Fibroblast of peridontal ligament (primary cell): ENCODE measurements around the gene TBC1D19.
"Not testable (repeated sequence)": the region's sequence is repeated elsewhere in the genome, so short reads cannot be mapped to it uniquely, and the experiment has no call there.

Experiments used
- DNase-seq: peaks from one replicate; pipeline ENCODE4 v3.0.0-alpha.2; 2010; ENCODE audit errors: extremely low read depth

TBC1D19 gene, protein sequence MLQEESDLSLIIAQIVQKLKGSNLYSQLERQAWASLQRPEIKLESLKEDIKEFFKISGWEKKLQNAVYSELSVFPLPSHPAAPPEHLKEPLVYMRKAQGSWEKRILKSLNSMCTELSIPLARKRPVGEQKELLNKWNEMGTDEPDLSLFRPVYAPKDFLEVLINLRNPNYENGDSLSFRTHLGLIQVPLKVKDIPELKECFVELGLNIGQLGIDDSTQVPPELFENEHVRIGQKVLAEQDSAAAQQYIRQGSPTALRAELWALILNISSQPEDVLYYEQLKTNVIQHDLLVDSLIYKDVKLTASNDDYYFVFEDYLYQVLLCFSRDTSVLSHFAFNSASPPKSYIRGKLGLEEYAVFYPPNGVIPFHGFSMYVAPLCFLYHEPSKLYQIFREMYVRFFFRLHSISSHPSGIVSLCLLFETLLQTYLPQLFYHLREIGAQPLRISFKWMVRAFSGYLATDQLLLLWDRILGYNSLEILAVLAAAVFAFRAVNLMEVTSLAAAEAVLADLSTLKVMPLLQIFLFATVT

GRCh38 chr4:26583865-26584652 lies at the start of gene TBC1D19:
TSS of gene TBC1D19 (plus strand) at chr4:26584084. CDS start at chr4:26584194, 110 bp downstream.
- peak; percentile 85 for DNase-seq

DNA sequence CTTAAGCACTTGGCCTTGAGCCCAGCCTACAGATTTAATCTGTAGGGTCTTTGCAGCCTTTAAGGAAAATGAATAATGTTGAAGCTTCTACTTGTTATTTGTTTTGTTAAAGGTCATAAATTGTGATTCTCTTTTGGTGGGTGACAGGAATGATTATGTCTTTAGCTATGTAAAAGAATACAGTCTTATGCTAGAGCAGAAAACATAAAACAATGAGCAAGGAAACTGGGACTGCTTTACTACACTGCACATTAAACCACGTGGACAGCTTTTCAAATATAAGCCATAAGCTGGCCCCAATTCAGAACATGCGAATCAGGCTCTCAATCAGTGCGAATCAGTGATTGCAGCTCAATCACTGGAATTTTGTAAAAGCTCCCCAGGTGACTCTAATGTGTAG lies 40.9 kb upstream of the TBC1D19 start:
- DNase-seq = no peak

GRCh38 chr4:26544421-26544820 lies 39.5 kb upstream of the TBC1D19 start:
- no peak for DNase-seq

- DNase-seq = peak; percentile 27
These were observed 35.5 kb upstream of the TBC1D19 start for GRCh38 chr4:26548379-26548778.

DNA sequence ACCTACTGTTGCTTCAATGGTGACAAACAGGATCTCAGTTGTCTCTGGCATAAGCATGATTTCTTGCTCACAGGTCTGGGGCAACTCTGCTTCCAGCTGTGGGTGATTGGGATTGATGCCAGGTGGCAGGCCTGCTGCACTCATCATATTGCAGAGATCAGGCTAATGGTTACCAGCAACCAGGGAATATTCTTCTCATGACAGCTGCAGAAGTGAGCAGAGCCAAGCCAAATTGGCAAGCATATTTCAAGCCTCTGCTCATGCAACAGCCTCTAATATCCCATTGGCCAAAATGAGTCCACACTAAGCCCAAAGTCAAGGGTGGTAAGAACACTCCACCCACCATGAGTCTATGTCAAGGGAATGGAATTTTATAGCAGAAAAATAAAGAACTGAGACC lies 26.7 kb upstream of the TBC1D19 start:
- peak; percentile 99 for DNase-seq

DNA sequence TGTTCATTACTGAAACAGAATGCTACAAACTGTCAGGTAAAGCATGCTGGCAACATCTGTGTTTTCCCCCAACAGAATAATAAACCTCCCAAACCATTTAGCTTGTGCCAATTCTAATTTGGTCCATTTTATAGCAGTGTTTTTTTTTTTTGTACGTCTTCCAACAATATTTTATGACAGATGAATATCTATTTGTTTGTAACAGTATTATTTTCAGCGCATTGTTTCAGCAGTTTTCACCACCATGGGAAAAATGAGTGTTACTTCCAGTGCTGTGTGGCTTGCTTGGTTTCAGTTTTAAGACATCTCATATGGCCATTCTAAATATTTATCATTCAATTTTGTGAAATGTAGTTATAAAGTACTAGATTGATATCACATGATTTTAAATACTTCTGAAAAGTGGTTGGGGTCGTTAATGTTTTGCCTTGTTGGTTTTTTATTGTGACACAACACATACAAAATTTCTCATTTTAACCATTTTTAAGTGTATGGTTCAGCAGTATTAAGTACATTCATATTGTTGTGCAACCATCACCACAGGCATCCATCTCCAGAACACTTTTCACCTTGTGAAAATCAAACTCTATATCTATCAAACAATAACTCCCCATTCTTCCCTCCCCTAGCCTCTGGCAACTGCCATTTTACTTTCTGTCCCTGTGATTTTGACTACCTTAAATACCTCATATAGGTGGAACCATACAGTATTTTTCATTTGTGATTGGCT lies 25.6 kb upstream of the TBC1D19 start:
- peak; percentile 29 for DNase-seq

DNA sequence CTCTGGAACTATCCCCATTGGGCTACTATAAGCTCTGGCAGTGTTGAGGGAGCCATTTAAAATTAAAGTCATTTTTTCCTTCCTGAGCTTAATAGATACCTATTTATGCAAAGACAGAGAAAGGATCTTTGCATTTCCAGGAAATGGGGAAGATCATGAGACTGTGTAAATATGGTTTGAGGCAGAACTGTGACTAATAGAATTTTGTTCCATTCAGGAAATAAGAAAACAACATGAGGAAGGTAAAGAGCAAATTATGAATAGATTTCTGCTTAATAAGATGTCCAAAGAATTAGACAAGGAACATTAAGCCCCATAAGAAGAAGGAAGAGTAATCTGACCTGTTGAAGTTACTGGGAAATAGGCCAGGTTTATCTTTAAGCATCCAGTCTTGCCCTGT lies 17.8 kb upstream of the TBC1D19 start:
- no peak for DNase-seq

- peak; percentile 94 for DNase-seq
These were observed 15.4 kb upstream of the TBC1D19 start for GRCh38 chr4:26568446-26568994.

- no peak for DNase-seq
These were observed 13.3 kb upstream of the TBC1D19 start for GRCh38 chr4:26570596-26570995.

GRCh38 chr4:26573389-26573794 lies 10.5 kb upstream of the TBC1D19 start:
- no peak for DNase-seq

- no peak for DNase-seq
These were observed 9.3 kb upstream of the TBC1D19 start for GRCh38 chr4:26574563-26574962.

- DNase-seq = peak; percentile 77
These were observed 7.6 kb upstream of the TBC1D19 start for GRCh38 chr4:26576231-26576739.

DNA sequence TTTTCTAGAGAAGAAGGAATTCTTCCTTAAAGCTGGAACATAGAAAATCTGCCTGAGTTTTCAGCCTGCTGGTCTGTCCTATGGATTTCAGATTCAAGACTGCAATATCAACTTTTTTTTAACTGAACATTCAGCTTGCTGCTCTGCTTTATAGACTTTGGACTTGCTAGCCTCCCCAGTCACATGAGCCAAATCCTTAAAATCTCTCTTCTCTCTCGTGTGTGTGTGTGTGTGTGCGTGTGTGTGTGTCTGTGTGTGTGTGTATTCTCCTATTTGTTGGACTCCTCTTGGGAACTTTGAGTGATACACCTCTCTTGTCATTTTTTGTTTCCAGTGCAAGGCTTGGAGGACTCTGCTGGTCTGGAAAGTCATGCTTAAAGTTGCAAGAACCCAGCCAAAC lies 6.8 kb upstream of the TBC1D19 start:
- no peak for DNase-seq

- DNase-seq = no peak
These were observed 4.7 kb upstream of the TBC1D19 start for GRCh38 chr4:26579169-26579568.

DNA sequence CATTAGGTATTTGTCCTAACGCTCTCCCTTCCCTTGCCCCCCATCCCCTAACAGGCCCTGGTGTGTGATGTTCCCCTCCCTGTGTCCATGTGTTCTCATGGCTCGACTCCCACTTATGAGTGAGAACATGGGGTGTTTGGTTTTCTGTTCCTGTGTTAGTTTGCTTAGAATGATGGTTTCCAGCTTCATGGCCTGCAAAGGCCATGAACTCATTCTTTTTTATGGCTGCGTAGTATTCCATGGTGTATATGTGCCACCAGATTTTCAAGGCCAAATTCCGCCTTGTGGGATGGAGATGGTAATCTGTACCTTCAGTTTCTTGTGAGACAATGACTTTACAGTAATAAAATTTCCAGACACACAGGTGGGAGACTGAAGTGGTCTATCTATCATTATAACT lies 2.5 kb upstream of the TBC1D19 start:
- DNase-seq = not testable (repeated sequence)

DNA sequence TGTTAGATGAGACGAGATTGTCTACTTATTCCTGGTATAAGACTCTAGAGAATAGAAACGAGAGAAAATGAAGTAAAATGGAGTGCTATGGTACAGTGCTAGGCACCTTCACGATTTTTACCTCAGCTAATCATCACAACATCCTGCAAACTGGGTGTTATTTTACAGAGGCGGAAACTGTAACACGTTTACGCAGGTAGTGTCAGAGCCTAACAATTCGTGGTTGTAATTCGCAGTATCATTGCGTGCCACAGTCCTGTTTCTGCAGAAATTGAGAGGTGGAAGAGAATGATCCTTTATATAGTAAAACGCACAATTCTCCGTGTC lies 383 bp upstream of the TBC1D19 start:
- DNase-seq = no peak

- peak; percentile 22 for DNase-seq
These were observed 841 bp downstream of the TBC1D19 start for GRCh38 chr4:26584725-26585124.

- no peak for DNase-seq
These were observed 5.8 kb downstream of the TBC1D19 start for GRCh38 chr4:26589705-26590104.

- DNase-seq = no peak
These were observed 6.8 kb downstream of the TBC1D19 start for GRCh38 chr4:26590639-26591038.

- DNase-seq = not testable (repeated sequence)
These were observed 9.7 kb downstream of the TBC1D19 start for GRCh38 chr4:26593557-26593956.

- no peak for DNase-seq
These were observed 10.5 kb downstream of the TBC1D19 start for GRCh38 chr4:26594371-26594770.

DNA sequence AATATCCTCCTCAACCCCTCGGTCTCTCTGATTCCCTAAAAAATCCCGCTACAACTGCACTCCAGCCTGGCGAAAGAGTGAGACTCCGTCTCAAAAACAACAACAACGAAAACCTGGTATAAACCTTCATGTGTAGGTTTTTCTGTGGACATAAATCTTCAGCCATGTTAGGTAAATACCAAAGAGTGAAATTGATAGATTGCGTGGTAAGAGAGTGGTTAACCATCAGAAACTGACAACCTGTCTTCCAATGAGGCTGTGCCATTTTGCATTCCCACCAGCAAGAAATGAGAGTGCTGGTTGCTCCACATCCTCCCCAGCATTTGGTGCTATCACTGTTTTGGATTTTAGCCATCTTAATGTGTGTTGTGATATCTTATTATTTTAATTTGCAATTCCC lies 10.9 kb downstream of the TBC1D19 start:
- no peak for DNase-seq
